Measurements from ENCODE around the gene CNGA1. TPM values are rescaled to one million over a fixed set of nuclear protein-coding genes. Genes with fewer than 3 reads are reported as not detected.
"Not testable (repeated sequence)": the region's sequence is repeated elsewhere in the genome, so short reads cannot be mapped to it uniquely, and the experiment has no call there.

CNGA1 gene
- total RNA-seq, 2 experiments from 2014 or later, result not detected

DNA sequence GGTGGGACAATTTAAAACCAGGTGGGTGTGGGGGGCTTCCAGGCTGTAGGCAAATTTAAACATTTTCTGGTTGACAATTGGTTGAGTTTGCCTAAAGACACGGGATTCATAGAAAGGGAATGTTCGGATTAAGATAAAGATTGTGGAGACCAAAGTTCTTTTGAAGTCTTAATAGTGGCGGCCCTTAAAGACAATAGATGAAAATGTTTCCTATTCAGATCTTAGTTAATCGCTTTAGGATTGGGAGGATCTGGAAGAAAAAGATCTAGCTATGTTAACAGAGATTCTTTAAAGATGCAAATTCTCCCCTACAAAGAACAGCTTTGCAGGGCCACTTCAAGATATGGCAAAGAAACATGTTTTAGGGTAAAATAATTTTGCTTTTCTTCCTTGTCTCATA lies 4.8 kb downstream of the CNGA1 start:
- Mint-ChIP-seq H3K4me1 (ENCODE audit: low read depth) (peaks cover 5% of the 10 kb centered on the region), H3K36me3 (ENCODE audit: low read depth) (peaks cover 3% of the 10 kb centered on the region), H3K4me3 (no peak overlapping the region), H3K27me3 (ENCODE audit: low read depth) (peaks cover 3% of the 10 kb centered on the region), H3K27ac (no peak overlapping the region), H3K9me3 (ENCODE audit: insufficient read depth) (peaks cover 31% of the 10 kb centered on the region)
- DNase-seq, result no peak
- ATAC-seq, result no peak
- ChIA-PET POLR2A (no interaction called here), CTCF (interaction anchor here (1.5 kb wide), 1 partner anchor 9 kb away, joined by 4 read pairs; no protein-coding TSS in a partner anchor)

DNA sequence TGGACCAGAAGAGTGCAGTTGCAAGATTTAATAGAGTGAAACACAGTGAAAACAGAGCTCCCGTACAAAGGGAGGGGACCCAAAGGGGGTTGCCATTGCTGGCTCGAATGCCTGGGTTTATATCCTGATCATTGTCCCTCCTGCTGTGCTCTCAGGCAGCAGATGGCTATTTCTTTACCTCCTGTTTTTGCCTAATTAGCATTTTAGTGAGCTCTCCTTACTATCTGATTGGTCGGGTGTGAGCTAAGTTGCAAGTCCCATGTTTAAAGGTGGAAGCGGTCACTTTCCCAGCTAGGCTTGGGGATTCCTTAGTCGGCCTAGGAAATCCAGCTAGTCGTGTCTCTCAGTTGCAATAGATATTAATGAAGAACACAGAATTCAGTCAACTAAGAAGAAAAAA lies 5.6 kb downstream of the CNGA1 start:
- not testable (repeated sequence) for H3K4me1 Mint-ChIP-seq (ENCODE audit: low read depth); H3K27me3 Mint-ChIP-seq (ENCODE audit: low read depth); DNase-seq; H3K27ac Mint-ChIP-seq; H3K4me3 Mint-ChIP-seq; H3K36me3 Mint-ChIP-seq (ENCODE audit: low read depth); ATAC-seq
- ChIA-PET POLR2A (interaction anchor here (0.6 kb wide), 1 partner anchor 144 kb away, joined by 5 read pairs; no protein-coding TSS in a partner anchor), CTCF (interaction anchor here (1.5 kb wide), 1 partner anchor 8 kb away, joined by 4 read pairs; no protein-coding TSS in a partner anchor)
- peaks cover 39% of the 10 kb centered on the region for H3K9me3 Mint-ChIP-seq (ENCODE audit: insufficient read depth)

DNA sequence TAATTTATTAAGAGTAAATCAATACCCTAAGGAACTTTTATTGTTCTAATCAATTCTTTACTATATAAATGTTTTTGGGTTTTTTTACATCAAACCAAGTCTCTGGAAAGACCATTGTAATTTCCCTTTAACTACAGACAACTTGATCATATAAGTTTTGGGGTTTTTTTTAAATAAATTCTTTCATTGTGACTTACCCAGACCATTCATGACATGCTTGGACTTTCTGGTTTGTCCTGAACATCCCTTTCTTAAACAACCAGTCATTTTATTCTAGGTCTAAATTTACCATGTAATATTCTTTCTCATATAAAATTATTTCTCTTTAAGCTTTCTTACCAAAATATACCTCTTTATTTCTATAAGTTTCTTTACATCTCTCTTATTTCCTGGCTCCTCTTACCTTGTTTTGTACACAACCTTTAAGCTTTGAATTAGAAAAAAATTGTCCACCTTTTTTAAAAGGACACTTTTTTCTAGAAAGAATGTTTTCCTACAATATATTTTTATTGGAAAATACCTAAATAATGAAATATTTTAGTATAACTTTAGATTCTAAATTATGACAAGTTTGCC lies 8.4 kb downstream of the CNGA1 start:
- H3K9me3 Mint-ChIP-seq (ENCODE audit: insufficient read depth), result peaks cover 46% of the 10 kb centered on the region
- ATAC-seq (no peak), DNase-seq (no peak)
- H3K4me3 Mint-ChIP-seq, result no peak overlapping the region
- no peak overlapping the region for H3K27ac Mint-ChIP-seq
- ChIA-PET CTCF (no interaction called here), POLR2A (no interaction called here)
- no peaks in the 10 kb centered on the region for H3K4me1 Mint-ChIP-seq (ENCODE audit: low read depth)
- no peaks in the 10 kb centered on the region for H3K27me3 Mint-ChIP-seq (ENCODE audit: low read depth)
- H3K36me3 Mint-ChIP-seq (ENCODE audit: low read depth), result peaks cover 5% of the 10 kb centered on the region

DNA sequence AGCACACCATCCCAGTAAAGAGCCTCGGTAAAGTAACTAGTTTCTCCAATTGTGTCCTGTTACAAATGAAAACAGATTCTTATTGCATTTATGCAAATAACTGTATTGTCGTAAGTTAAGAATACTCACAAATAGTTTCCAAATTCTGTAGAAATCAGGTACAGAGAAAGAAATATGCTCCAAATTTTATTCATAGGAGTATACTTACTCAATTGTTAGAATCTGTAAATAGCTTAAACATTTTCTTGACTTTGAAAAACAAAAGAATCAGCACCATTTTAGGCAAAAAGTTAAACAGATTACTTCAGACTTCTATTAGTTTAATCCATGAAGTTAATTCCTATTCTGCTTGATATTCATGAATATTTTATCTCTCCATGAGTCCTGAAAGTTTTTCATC lies 10.7 kb downstream of the CNGA1 start:
- POLR2A ChIA-PET, result no interaction called here
- Mint-ChIP-seq H3K9me3 (ENCODE audit: insufficient read depth) (peaks cover 36% of the 10 kb centered on the region), H3K4me1 (ENCODE audit: low read depth) (no peaks in the 10 kb centered on the region), H3K27me3 (ENCODE audit: low read depth) (no peaks in the 10 kb centered on the region), H3K36me3 (ENCODE audit: low read depth) (peaks cover 5% of the 10 kb centered on the region), H3K4me3 (no peak overlapping the region), H3K27ac (no peak overlapping the region)
- no peak for ATAC-seq
- no peak for DNase-seq
- CTCF ChIA-PET, result no interaction called here

GRCh38 chr4:48003568-48003967 lies 12.9 kb downstream of the CNGA1 start:
- H3K4me3 Mint-ChIP-seq; POLR2A ChIA-PET; H3K36me3 Mint-ChIP-seq (ENCODE audit: low read depth): not testable (repeated sequence)

GRCh38 chr4:48002267-48002666 lies 14.2 kb downstream of the CNGA1 start:
- ChIA-PET POLR2A (no interaction called here), CTCF (interaction anchor here (1.3 to 2.3 kb wide), 5 partner anchors 9 to 85 kb away, joined by 4 to 12 read pairs (median 5); no protein-coding TSS in a partner anchor)
- Mint-ChIP-seq H3K4me1 (ENCODE audit: low read depth) (no peaks in the 10 kb centered on the region), H3K27ac (no peak overlapping the region), H3K27me3 (ENCODE audit: low read depth) (no peaks in the 10 kb centered on the region), H3K36me3 (ENCODE audit: low read depth) (peaks cover 3% of the 10 kb centered on the region), H3K9me3 (ENCODE audit: insufficient read depth) (peaks cover 17% of the 10 kb centered on the region), H3K4me3 (no peak overlapping the region)
- DNase-seq, result no peak
- no peak for ATAC-seq

More at GRCh38 chr4:48003568-48003967, 12.9 kb downstream of the CNGA1 start:
- DNase-seq, result peak; percentile 42
- H3K4me1 Mint-ChIP-seq (ENCODE audit: low read depth); H3K27ac Mint-ChIP-seq; H3K27me3 Mint-ChIP-seq (ENCODE audit: low read depth); ATAC-seq: not testable (repeated sequence)
- CTCF ChIA-PET, result interaction anchor here (0.7 to 2.3 kb wide), 12 partner anchors 8 to 136 kb away, joined by 3 to 12 read pairs (median 4); no protein-coding TSS in a partner anchor
- peaks cover 29% of the 10 kb centered on the region for H3K9me3 Mint-ChIP-seq (ENCODE audit: insufficient read depth)

GRCh38 chr4:47996021-47996420 lies 20.5 kb downstream of the CNGA1 start:
- Mint-ChIP-seq H3K9me3 (ENCODE audit: insufficient read depth) (no peaks in the 10 kb centered on the region), H3K27ac (no peak overlapping the region), H3K36me3 (ENCODE audit: low read depth) (no peaks in the 10 kb centered on the region), H3K27me3 (ENCODE audit: low read depth) (no peaks in the 10 kb centered on the region), H3K4me1 (ENCODE audit: low read depth) (peaks cover 11% of the 10 kb centered on the region), H3K4me3 (no peak overlapping the region)
- CTCF ChIA-PET, result no interaction called here
- DNase-seq (no peak), ATAC-seq (no peak)
- POLR2A ChIA-PET, result no interaction called here

DNA sequence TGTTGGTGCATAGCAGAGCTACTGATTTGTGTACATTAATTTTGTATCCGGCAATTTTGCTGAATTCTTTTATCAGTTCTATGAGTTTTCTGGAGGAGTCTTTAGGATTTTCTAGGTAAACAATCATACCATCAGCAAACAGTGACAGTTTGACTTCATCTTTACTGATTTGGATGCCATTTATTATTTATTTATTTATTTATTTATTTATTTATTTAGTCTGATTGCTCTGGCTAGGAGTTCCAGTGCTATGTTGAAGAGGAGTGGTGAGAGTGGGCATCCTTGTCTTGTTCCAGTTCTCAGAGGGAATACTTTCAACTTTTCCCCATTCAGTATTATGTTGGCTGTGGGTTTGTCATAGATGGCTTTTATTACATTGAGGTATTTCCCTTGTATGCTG lies 24.0 kb downstream of the CNGA1 start:
- H3K4me3 Mint-ChIP-seq; CTCF ChIA-PET; ATAC-seq; H3K36me3 Mint-ChIP-seq (ENCODE audit: low read depth); H3K27me3 Mint-ChIP-seq (ENCODE audit: low read depth); H3K9me3 Mint-ChIP-seq (ENCODE audit: insufficient read depth); POLR2A ChIA-PET; H3K27ac Mint-ChIP-seq; DNase-seq: not testable (repeated sequence)
- peaks cover 11% of the 10 kb centered on the region for H3K4me1 Mint-ChIP-seq (ENCODE audit: low read depth)

- Mint-ChIP-seq H3K27me3 (ENCODE audit: low read depth) (peaks cover 6% of the 10 kb centered on the region), H3K27ac (no peak overlapping the region)
- POLR2A ChIA-PET, result no interaction called here
These were observed 26.3 kb downstream of the CNGA1 start for GRCh38 chr4:47990145-47990544.

GRCh38 chr4:47974566-47974965 lies 41.9 kb downstream of the CNGA1 start:
- DNase-seq, result no peak
- CTCF ChIA-PET, result no interaction called here
- no peak for ATAC-seq
- no peak overlapping the region for H3K27ac Mint-ChIP-seq
- no peaks in the 10 kb centered on the region for H3K9me3 Mint-ChIP-seq (ENCODE audit: insufficient read depth)
- no peak overlapping the region for H3K4me3 Mint-ChIP-seq
- no peaks in the 10 kb centered on the region for H3K36me3 Mint-ChIP-seq (ENCODE audit: low read depth)
- H3K4me1 Mint-ChIP-seq (ENCODE audit: low read depth), result no peaks in the 10 kb centered on the region
- peaks cover 4% of the 10 kb centered on the region for H3K27me3 Mint-ChIP-seq (ENCODE audit: low read depth)
- POLR2A ChIA-PET, result no interaction called here

More at GRCh38 chr4:47990145-47990544, 26.3 kb downstream of the CNGA1 start:
- Mint-ChIP-seq H3K9me3 (ENCODE audit: insufficient read depth) (peaks cover 5% of the 10 kb centered on the region), H3K36me3 (ENCODE audit: low read depth) (no peaks in the 10 kb centered on the region), H3K4me1 (ENCODE audit: low read depth) (peaks cover 11% of the 10 kb centered on the region), H3K4me3 (no peak overlapping the region)
- no peak for DNase-seq
- ATAC-seq, result no peak
- CTCF ChIA-PET, result no interaction called here

DNA sequence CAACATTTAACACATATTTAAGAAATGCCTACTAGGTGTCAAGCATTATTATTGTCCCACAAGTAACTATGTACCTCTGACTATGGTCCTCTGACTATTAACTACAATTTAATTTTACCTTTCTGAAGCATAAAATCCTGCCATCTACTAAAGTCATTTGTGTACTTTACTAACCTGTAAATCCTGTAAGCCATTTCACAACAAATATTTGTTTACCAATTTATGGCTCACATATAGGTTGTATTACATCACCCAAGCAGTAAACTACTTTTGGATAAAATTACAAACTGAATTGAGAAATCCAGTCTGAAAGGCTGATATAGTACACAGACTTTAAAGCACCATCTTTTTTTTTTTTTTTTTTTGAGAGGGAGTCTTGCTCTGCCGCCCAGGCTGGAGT lies 43.8 kb downstream of the CNGA1 start:
- POLR2A ChIA-PET, result no interaction called here
- Mint-ChIP-seq H3K9me3 (ENCODE audit: insufficient read depth) (no peaks in the 10 kb centered on the region), H3K4me3 (no peak overlapping the region)

GRCh38 chr4:47972181-47972580 lies 44.3 kb downstream of the CNGA1 start:
- ChIA-PET CTCF (no interaction called here), POLR2A (no interaction called here)
- no peaks in the 10 kb centered on the region for H3K36me3 Mint-ChIP-seq (ENCODE audit: low read depth)
- H3K27me3 Mint-ChIP-seq (ENCODE audit: low read depth), result peaks cover 4% of the 10 kb centered on the region
- no peak overlapping the region for H3K27ac Mint-ChIP-seq
- no peak for ATAC-seq
- H3K4me1 Mint-ChIP-seq (ENCODE audit: low read depth), result no peaks in the 10 kb centered on the region
- no peaks in the 10 kb centered on the region for H3K9me3 Mint-ChIP-seq (ENCODE audit: insufficient read depth)
- no peak for DNase-seq
- H3K4me3 Mint-ChIP-seq, result no peak overlapping the region

More for the DNA sequence above, 43.8 kb downstream of the CNGA1 start:
- no peaks in the 10 kb centered on the region for H3K36me3 Mint-ChIP-seq (ENCODE audit: low read depth)
- CTCF ChIA-PET, result no interaction called here
- H3K27me3 Mint-ChIP-seq (ENCODE audit: low read depth), result peaks cover 4% of the 10 kb centered on the region
- ATAC-seq (no peak), DNase-seq (no peak)
- H3K4me1 Mint-ChIP-seq (ENCODE audit: low read depth), result no peaks in the 10 kb centered on the region
- H3K27ac Mint-ChIP-seq, result no peak overlapping the region

- Mint-ChIP-seq H3K9me3 (ENCODE audit: insufficient read depth) (no peaks in the 10 kb centered on the region), H3K4me3 (no peak overlapping the region), H3K27ac (no peak overlapping the region), H3K36me3 (ENCODE audit: low read depth) (no peaks in the 10 kb centered on the region), H3K4me1 (ENCODE audit: low read depth) (no peaks in the 10 kb centered on the region), H3K27me3 (ENCODE audit: low read depth) (peaks cover 4% of the 10 kb centered on the region)
- DNase-seq (no peak), ATAC-seq (no peak)
- POLR2A ChIA-PET, result no interaction called here
- CTCF ChIA-PET, result no interaction called here
These were observed 47.6 kb downstream of the CNGA1 start for GRCh38 chr4:47968847-47969246.
